GM19395 (cell line): ENCODE data around the gene GDI2.
"Not testable (repeated sequence)": the region's sequence is repeated elsewhere in the genome, so short reads cannot be mapped to it uniquely, and the experiment has no call there.

ENCODE experiments used
- ATAC-seq: cut with Tn5 transposase; IDR thresholded peaks from one replicate; pipeline ENCODE4 v1.9.1; 2021; ENCODE audit warnings: mild to moderate bottlenecking, moderate library complexity; ENCODE audit not compliant: unreplicated experiment

GDI2 gene

GRCh38 chr10:5828725-5829124 is 15.5 kb upstream of the GDI2 start:
- no peak for ATAC-seq

GRCh38 chr10:5827841-5828240 is 14.6 kb upstream of the GDI2 start:
- ATAC-seq, result no peak

DNA sequence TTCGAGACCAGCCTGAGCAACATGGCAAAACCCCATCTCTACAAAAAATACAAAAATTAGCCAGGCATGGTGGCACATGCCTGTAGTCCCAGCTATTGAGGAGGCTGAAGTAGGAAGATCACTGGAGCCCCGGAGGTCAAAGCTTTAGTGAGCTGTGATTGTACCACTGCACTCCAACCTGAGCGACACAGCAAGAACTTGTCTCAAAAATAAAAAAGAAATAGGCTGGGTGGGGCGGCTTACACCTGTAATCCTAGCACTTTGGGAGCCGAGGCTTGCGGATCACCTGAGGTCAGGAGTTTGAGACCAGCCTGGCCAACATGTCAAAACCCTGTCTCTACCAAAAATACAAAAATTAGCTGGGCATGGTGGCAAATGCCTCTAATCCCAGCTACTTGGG is 13.3 kb upstream of the GDI2 start:
- not testable (repeated sequence) for ATAC-seq

DNA sequence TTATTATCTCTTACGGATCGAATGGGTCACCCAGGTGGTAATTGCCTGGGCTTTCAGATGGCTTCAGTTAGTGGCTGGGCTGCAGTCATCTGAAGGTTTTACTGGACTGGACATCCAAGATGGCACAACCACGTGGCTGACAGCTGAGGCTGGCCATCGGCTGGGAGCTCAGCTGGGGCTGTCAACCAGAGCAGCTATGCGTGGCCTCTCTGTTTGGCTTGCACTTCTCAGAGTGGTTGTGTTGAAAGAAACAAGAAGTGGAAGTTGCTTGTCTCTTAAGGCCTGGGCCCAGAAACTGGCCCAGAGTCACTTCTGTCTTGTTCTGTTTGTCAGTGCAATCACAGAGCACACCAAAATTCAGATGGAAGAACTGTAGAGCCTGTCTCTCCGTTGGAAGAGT is 5.7 kb upstream of the GDI2 start:
- peak; percentile 36 for ATAC-seq

GRCh38 chr10:5818048-5818331 is 4.8 kb upstream of the GDI2 start:
- ATAC-seq, result no peak

GRCh38 chr10:5817322-5818047 is 4.3 kb upstream of the GDI2 start:
- ATAC-seq, result peak; percentile 24

DNA sequence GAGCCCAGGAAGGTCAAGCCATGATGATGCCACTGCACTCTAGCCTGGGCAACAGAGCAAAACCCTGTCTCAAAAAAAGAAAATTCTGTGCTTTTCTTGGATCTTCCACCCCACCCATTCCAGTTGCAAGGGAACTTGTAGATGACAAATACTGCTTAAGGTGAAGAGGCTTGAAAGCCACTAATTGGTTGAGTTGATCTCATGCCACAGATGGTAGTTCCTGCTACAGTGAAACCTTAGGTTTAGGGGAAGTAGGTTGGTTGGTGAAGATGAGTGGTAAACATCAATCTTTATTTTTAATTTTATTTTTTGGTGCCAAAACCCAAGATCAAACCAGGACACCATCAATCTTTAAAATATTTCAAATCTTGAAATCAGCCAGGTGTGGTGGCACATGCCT is 2.9 kb upstream of the GDI2 start:
- no peak for ATAC-seq

DNA sequence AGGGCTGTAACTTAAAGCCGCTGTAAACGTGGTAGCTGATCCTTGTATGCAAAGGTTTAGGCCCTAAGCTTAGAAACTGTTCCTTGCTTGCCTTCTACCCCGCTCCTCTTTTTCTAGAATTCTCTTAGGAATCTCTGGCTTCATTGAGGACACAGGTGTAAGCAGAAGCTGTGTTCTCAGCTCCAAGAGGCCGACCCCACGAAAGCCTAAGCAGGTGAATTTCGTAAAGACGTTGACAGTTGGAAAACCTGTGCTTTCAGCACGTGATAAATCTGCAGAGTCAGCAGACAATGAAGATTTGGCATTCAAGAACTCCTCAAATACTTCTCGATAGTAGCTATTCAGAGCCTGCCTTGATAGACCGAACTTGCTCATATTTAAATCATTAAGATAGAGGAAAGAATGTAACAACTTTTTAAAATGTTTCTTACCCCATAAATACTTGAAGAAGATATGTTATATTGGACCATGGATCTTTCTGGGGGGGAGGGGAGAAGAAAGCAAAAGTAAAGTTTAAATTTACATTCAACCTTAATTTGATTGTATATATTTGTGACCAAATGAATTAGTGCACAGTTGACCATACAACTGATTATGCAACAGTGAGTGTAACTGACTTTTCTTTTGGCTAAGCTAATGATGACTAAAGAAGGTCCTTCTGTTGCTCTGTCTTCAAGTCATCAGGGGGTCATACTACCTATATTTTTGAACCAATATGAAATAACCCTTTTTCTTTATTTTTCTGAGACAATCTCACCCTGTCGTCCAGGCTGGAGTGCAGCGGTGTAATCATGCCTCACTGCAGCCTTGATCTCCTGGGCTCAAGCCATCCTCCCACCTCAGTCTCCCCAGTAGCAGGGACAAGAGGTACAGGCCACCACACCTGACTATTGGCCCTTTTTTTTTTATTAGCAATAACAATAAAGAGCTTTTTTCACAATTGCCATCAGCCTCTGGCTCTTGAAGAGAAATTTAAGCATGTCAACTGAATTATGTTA is 1.2 kb upstream of the GDI2 start:
- ATAC-seq, result no peak

GRCh38 chr10:5813091-5813340 is 218 bp downstream of the GDI2 start:
- peak; percentile 31 for ATAC-seq

- ATAC-seq, result peak; percentile 21
Observed at GRCh38 chr10:5812283-5813090, 747 bp downstream of the GDI2 start.

- ATAC-seq, result no peak
Observed at GRCh38 chr10:5811387-5811821, 1.8 kb downstream of the GDI2 start.

GRCh38 chr10:5810225-5810624 is 3.0 kb downstream of the GDI2 start:
- ATAC-seq, result no peak

DNA sequence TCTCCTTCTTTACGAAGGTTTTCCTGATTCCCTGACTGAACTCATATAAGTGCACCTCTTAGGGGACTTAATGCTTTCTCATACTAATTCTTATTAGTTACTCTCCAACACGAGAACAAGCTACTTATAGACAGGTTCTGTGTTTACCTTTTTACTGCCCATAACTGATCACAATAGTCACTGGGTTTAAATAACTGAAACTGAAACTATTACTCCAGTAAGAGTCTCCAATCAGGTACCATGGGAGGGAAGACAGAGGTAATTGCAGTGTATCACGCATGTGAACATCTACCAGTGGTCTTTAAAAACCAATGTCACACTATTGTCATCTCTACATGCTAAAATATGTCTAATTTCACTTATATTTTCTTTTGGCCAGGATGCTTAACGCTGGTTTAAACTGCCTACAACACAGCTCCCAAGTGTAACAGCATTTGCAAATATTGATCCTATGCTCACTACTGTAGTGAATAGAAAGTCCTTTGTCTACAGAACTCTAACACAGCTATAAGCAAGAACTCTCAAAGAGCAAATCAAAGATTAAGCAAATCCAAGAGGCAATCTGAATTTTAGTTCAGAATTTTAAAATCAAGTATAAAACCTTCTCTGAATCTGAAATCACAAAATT is 3.6 kb downstream of the GDI2 start:
- ATAC-seq, result no peak

GRCh38 chr10:5808783-5809392 is 4.3 kb downstream of the GDI2 start:
- ATAC-seq, result not testable (repeated sequence)

- ATAC-seq, result no peak
Observed at GRCh38 chr10:5806745-5807144, 6.5 kb downstream of the GDI2 start.

DNA sequence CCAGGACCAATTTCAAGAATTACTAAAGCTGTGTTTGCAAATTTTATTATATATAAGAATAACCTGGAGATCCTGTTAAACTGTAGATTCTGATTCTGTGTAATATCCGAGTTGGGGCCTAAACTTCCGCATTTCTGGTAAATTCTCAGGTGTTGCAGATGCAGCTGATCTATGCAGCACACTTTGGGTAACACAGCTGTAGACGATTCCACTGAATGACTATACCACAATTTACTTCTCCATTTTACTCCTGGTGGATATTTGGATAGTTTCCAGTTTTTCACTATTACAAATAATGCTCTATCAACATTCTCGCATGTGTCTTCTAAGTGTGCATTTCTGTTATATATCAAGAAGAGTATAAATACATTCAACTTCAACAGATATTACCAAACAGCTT is 7.5 kb downstream of the GDI2 start:
- no peak for ATAC-seq

GRCh38 chr10:5805260-5805659 is 8.0 kb downstream of the GDI2 start:
- no peak for ATAC-seq

DNA sequence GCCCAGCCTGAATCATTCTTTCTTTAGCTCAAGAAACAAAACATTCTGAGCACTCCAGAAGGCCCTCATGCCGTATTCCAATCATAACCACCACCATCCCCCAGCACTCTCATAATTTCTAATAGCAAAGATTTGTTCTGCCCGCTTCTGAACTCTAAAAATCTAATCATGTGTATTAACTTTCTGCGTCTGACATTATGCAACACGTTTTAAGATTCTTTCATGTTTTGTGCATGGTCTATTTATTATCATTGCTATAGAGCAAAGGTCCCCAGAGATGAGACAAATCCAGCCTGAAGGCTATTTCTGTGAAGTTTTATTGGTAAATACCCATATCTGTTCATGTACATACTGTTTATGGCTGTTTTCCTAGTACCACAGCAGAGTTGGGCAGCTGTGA is 8.8 kb downstream of the GDI2 start:
- ATAC-seq, result no peak

DNA sequence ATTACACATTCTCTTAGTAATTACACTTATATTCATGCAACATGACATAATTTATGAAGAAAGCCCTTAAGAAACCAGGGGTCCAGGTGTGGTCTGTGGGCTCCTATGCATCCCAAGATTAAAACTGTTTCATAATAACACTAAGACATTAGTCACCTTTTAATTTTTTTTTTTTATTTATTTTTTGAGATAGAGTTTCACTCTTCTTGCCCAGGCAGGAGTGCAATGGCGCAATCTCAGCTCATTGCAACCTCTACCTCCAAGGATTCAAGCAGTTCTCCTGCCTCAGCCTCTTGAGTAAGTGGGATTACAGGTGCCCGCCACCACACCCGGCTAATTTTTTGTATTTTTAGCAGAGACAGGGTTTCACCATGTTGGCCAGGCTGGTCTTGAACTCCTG is 12.5 kb downstream of the GDI2 start:
- no peak for ATAC-seq

DNA sequence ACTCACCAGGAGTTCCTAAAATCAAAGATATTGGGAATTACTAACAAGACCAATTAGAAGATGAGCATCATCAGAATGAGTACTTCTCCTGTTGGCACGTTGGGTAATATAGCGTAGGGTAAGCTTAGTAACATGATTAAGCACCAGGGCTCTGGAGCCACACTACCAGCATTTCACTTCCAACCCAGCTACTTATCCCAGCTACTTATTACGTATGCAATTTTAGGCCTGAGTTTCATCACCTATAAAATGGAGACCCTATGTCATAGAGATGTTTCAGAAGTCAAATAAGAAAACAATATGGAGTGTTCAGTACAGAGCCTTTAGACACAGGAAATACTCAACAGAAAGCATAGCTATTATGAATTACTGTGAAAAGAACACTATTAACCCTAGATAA is 19.0 kb downstream of the GDI2 start:
- ATAC-seq, result no peak

- no peak for ATAC-seq
Observed at GRCh38 chr10:5789626-5790025, 23.6 kb downstream of the GDI2 start.
